HG03139 (cell line): ENCODE measurements around the gene MUC2.

Experiments used
- ATAC-seq: cut with Tn5 transposase; IDR thresholded peaks from one replicate; pipeline ENCODE4 v1.9.1; 2021; ENCODE audit not compliant: unreplicated experiment

Gene MUC2

DNA sequence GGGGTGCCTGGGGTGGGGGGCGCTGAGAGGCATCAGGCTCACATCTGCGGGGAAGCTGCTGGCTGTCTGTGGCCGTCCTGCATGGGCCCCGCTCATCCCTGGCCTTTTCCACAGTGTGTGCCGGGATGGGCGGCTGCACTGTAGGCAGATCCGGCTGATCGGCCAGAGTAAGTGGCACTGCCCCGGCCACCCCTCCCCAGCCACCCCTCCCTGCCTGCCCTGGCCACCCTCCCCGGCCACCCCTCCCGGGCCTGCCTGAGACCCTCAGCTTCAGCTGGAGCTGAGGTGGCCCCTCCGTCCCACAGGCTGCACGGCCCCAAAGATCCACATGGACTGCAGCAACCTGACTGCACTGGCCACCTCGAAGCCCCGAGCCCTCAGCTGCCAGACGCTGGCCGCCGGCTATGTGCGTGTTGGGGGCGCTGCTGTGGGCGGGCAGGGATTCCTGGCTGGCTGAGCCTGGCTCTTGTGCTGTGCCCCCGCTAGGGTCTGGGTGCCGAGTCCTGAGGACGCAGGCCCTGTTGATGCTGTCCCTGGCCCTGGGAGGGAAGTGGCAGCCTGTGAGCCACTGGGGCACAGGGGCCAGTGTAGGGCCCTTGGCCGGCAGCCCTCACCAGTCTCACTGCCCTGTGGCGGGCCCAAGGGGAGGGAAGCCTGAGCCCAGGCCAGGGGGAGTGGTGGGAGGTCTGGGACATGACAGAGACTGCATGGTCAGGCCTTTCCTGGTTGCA is 10.9 kb downstream of the MUC2 start:
- ATAC-seq: no peak

- ATAC-seq: no peak
Measured at GRCh38 chr11:1086171-1087102, 11.8 kb downstream of the MUC2 start.

DNA sequence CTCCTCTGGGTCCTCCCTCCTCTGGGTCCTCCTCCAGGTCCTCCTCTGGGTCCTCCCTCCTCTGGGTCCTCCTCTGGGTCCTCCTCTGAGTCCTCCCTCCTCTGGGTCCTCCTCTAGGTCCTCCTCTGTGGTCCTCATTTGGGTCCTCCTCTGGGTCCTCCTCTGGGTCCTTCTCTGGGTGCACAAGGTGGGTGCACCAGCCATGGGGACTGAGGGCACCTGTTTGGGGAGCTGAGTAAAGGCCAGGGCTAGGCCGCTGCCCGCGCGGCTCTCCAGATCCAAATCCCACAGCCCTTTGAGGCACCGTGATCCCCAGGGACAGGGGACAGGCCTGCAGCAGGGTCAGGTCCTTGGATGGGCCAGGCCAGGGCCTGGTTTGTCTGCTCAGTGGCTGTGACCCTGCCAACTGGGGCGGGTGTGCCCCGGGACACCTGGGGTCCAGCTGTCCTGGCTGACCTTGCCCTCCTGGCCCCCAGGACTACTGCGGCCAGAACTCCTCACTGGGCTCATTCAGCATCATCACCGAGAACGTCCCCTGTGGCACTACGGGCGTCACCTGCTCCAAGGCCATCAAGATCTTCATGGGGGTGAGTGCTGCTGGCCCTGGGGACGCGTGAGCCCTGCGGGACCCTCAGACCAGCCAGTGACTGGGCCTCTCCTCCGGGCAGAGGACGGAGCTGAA is 12.7 kb downstream of the MUC2 start:
- ATAC-seq: no peak

DNA sequence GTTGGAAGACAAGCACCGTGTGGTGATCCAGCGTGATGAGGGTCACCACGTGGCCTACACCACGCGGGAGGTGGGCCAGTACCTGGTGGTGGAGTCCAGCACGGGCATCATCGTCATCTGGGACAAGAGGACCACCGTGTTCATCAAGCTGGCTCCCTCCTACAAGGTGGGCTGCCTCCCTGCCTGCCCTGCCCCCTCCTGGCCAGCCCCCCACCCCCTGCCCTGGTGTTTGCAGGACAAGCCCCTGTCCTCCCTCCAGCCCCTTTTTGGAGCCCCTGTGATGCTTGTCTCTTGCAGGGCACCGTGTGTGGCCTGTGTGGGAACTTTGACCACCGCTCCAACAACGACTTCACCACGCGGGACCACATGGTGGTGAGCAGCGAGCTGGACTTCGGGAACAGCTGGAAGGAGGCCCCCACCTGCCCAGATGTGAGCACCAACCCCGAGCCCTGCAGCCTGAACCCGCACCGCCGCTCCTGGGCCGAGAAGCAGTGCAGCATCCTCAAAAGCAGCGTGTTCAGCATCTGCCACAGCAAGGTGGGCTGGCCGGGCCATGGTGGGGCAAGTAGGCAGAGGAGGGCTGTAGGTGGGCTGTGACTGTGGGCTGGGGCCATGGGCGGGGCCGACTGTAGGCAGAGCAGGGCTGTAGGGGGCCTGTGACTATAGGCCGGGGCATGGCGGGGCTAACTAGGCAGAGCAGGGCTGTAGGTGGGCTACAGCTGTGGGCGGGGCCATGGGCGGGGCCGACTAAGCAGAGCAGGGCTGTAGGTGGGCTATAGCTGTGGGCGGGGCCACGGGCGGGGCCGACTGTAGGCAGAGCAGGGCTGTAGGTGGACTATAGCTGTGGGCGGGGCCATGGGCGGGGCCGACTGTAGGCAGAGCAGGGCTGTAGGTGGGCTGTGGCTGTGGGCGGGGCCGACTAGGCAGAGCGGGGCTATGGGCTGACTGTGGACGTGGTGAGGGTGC is 13.6 kb downstream of the MUC2 start:
- ATAC-seq: no peak

DNA sequence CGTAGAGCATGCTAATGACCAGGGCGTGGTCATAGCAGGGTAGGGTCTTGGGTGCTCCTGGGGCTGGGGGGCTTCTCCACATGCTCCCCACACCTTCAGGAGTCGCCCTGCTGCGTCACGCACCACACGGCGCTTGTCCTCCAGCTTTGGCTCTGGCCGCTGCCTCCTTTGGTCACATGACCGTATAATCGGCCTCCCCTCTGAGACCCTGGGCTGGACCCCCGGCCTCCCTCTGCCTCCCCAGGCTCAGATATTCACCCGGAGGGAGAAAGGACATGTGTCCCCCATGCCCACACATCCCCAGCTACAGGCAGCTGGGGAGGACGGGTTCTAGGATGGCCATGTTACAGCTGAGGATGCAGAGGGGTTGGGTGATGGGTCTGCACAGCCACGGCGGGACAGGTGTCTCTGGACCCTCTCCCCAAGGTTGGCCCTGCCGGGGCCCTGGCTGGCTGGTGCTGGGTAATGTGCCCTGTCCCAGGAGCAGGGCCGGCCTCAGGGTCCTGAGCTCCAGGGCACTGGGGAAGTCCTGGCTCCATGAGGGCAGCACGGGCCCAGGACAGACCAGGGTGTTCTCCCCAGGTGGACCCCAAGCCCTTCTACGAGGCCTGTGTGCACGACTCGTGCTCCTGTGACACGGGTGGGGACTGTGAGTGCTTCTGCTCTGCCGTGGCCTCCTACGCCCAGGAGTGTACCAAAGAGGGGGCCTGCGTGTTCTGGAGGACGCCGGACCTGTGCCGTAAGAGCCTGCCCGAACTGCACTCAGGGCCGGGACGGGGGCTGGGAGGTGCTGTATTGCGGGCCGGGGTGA is 14.5 kb downstream of the MUC2 start:
- no peak for ATAC-seq

DNA sequence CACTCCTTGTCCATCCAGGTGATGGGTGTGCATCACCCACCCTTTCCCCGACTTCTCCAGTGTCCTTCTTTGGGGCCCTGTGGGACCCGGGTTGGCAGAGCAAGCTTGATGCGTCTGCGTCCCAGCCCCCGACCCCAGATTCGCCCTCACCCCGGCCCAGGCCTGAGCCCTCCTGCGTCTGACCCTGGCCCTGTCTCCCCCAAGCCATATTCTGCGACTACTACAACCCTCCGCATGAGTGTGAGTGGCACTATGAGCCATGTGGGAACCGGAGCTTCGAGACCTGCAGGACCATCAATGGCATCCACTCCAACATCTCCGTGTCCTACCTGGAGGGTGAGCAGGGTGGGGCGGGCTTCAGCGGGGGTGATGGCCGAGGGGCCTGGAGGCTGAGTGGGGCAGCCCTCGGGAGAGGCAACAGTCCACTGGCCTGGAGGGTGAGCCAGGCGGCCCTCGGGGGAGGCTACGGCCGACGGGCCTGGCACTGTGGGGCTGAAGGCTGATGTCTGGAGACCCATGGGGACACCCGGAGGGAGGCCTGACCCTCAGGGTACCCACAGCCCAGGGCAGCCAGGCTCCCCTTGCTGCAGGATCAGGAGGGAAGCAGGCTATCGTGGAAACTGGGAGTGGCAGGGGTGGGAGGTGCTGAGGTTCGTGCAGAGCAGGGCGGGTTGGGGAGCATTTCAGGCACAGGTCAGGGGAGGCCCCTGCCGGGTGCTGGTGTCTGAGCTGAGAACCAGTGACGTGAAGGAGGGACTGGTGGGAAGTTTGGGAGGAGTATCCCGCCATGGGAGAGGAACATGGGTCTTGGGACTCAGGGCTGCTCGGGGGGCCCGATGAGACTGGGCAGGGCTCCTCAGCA is 15.3 kb downstream of the MUC2 start:
- ATAC-seq: no peak

- ATAC-seq: no peak
Measured at GRCh38 chr11:1090600-1091331, 16.1 kb downstream of the MUC2 start.

DNA sequence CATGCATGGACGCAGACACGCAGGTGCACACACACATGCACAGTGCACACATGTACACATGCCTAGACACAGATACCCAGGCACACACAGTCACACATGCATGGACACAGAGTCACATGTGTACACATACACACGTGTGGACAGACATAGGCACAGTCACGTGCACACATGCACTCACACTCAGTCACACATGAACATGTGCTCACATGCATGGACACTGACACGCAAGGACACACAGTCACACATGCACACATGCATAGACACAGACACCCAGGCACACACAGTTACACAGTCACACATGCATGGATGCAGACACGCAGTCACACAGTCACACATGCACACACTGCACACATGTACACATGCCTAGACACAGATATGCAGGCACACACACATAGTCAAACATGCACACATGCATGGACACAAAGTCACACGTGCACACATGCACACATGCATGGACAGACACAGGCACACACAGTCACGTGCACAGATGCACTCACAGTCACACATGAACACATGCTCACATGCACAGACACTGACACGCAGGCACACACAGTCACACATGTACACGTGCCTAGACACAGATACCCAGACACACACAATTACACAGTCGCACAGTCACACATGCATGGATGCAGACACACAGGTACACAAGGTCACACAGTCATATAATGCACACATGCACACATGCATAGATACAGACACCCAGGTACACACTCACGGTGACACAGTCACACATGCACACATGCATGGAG is 16.8 kb downstream of the MUC2 start:
- ATAC-seq: no peak

DNA sequence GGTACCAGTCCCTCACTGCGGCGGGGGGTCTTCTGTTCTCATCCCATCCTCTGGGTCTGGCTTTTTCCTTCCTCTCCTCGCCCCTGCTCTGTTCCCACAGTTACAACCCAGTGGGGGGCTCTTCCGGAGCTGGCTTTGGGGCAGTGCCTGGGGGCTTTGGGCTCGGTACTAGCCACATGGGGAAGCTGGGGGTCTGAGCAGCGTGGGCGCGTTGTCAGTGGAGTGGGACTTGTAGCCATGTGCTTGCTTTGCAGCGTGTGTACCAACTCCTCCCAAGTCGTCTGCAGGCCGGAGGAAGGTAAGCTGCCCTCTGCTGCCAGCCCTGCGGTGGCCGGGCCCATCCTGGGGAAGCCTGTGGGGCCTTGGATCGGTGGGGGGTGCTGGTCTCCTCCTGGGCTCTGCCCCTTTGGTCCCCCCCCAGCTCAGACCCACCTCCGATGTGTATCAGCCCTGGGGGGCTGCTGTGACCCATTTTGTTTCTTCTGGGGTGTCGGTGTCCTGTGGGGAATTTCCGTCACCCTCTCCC is 17.5 kb downstream of the MUC2 start:
- no peak for ATAC-seq

DNA sequence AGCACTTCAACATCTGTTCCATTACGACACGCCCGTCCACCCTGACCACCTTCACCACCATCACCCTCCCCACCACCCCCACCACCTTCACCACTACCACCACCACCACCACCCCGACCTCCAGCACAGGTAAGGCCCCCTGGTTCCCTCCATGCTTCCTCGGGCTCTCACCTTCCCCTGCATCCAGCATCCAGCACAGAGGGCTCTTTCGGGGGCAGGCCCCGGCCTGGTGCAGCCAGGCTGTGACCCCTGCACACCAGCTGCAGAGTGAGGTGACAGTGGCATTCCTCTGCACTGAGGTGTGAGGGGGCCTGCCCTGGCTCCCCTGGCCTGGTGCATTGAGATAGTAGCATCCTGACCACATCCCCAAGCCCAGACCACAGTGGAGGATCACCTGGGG is 18.2 kb downstream of the MUC2 start:
- no peak for ATAC-seq

GRCh38 chr11:1099519-1100355 is 25.1 kb downstream of the MUC2 start:
- no peak for ATAC-seq

DNA sequence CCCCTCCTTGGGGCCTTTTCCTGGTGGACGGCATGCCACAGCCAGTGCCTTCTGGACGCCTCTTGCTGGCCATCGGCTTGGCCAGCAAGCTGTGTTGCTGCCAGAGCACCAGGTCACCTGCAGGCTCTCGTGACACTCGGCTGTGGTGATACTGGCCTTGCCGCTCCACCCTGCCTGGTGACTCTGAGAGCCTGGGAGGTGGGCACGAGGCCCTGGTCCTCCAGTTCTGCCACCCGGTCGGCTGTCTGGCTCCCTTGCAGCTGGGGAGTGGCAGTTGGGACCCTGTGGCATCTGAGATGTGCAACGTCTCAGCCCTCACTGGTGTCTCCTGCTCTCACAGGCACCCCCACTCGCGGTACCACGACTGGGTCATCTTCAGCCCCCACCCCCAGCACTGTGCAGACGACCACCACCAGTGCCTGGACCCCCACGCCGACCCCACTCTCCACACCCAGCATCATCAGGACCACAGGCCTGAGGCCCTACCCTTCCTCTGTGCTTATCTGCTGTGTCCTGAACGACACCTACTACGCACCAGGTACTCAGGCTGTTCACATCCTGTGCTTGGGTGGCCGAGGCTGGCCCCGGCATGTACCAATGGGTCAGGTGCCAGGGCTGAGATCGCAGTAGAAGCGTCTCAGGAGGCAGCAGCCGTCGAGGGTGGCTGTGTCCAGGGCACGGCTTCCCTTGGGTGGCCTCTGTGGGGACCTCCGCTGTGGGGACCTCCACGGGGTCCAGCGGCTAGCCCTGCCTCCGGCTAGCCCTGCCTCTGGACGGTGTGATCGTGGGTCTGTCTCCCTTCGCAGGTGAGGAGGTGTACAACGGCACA is 26.0 kb downstream of the MUC2 start:
- ATAC-seq: no peak

- no peak for ATAC-seq
Measured at GRCh38 chr11:1101318-1102089, 26.8 kb downstream of the MUC2 start.

- no peak for ATAC-seq
Measured at GRCh38 chr11:1102221-1102971, 27.7 kb downstream of the MUC2 start.
